Cardiac fibroblast (primary cell): ENCODE results near the gene REN.

ENCODE experiments used
- DNase-seq, 2 donors: peaks; one replicate each; pipeline versions ENCODE4 v3.0.0 to v3.0.0-alpha.2; 2010; ENCODE audit warnings: low read depth in 2 of 2
- H3K4me3 ChIP-seq, 2 donors: replicated peaks in 1 of 2; 1 replicate in 1 of 2; 2 replicates in 1 of 2; pipeline ENCODE4 v1.5.1; 2011; ENCODE audit warnings: low read depth in 2 of 2, low read length in 2 of 2, mild to moderate bottlenecking in 2 of 2, moderate library complexity in 1 of 2
- TF ChIP-seq, protein P1 (sequence below): IDR thresholded peaks from one replicate; pipeline ENCODE4 v1.5.1; 2011; ENCODE audit warnings: low read depth, mild to moderate bottlenecking, low read length, inconsistent platforms

REN gene

DNA sequence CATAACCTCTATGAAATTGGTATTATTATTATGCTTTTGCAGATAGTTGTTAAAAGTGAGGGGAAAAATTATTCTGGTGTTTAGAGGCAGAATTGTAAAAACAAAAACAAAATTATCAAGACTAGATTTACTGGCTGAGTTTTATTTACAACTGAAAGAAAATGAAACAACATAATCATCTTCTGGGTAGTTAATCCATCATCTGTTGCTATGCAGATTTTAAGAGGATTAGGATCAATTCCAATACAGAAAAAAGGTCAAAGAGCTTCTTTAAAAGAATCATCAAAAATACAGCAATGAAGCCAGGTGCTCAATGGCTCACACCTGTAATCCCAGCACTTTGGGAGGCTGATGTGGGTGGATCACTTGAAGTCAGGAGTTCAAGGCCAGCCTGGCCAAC, 39.3 kb upstream of the REN start:
- no peak overlapping the region for H3K4me3 ChIP-seq
- DNase-seq = no peak
- TF ChIP-seq, protein P1, sequence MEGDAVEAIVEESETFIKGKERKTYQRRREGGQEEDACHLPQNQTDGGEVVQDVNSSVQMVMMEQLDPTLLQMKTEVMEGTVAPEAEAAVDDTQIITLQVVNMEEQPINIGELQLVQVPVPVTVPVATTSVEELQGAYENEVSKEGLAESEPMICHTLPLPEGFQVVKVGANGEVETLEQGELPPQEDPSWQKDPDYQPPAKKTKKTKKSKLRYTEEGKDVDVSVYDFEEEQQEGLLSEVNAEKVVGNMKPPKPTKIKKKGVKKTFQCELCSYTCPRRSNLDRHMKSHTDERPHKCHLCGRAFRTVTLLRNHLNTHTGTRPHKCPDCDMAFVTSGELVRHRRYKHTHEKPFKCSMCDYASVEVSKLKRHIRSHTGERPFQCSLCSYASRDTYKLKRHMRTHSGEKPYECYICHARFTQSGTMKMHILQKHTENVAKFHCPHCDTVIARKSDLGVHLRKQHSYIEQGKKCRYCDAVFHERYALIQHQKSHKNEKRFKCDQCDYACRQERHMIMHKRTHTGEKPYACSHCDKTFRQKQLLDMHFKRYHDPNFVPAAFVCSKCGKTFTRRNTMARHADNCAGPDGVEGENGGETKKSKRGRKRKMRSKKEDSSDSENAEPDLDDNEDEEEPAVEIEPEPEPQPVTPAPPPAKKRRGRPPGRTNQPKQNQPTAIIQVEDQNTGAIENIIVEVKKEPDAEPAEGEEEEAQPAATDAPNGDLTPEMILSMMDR = no peak

DNA sequence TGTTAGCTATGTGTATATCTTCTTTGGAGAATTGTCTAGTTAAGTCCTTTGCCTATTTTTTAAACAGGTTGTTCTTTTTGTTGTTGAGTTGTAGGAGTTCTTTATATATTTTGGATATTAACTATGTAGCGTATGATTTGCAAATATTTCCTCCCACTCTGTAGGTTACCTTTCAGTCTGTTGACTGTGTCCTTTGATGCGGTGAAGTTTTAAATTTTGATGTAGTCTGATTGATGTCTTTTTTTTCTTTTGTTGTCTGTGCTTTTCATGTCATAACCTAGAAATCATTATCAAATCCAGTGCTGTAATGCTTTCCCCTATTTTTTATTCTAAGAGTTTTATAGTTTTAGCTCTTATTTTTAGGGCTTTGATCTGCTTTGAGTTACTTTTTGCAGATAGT, 38.8 kb upstream of the REN start:
- H3K4me3 ChIP-seq = no peak overlapping the region
- TF ChIP-seq, protein P1 = no peak
- no peak for DNase-seq

DNA sequence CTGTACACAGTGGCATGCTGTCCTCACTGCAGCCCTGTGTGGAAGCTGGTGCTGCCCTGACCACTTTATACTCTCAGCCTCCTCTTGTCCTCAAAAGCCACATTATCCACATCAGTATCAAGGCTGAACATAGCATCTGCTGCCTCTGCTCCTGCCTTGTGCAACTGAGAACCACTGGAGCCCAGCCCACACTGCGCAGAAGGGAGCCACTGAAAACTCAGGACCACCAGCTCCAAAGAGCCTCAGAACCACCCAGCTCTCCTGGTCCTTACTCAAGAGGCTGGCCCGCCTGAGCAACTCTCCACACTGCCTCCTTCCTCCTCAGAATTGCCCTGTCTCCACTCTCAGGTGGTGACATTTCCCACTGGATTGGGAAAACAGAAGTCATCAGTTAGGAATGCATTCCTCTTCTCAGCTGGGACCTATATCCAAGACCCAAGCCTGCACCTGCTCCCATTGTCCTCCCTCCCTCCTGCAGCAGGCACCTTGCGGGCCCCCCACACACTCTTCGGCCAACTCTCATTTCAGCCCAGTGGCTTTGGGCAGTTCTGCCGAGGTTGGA, 37.1 kb upstream of the REN start:
- TF ChIP-seq, protein P1 = no peak
- H3K4me3 ChIP-seq = no peak overlapping the region
- DNase-seq = no peak

DNA sequence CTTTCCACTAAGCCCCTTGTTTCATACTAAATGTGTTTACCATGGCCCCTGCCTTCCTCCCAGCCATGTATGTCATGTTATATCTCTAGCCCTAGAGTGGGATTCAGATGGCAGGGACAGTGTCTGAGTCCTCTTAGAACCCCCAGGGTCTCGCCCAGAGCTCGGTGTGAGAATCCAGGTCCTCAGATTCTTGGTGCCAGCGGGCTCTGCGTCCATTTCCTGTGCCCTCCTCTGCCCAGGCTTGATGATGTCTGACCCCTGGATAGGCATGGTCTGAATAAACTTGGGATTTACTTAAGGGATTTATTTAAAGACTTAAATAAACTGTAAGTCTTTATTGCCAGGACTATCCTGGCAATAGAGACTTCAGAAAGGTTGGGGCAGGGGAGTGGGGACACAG, 36.3 kb upstream of the REN start:
- no peak overlapping the region for H3K4me3 ChIP-seq
- TF ChIP-seq, protein P1 = no peak
- no peak for DNase-seq

DNA sequence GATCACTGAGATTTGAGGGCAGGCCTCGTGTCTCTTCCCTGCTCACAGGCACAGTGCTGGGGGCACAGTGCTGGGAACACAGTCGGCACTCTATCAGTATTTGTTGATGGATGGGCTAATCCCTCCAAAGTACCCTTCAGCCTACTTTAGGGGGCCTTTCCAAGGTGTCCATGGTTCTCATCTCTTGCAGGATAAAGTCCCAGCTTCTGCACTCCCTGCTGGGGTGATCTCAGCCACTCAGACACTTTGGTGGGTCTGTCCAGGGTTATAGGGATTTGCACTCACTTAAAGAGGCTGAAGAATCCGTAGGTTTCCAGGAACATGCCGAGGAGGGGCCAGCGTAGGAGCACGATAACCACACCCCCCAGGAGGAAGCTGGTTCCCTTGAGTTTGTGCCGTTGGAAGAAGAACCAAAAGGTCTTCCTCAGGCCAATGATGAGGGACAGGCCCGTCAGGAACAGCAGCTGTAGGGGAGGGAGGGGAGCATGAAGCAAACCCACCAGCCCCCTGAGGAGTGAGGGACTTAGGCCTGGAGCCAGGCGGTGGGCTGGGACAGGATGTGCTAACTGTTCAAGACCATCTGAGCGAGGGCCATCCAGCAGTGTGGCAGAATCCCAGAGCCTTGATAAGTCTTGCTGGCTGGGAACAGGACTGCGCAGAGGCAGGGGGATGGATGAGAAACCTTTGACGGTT, 35.4 kb upstream of the REN start:
- H3K4me3 ChIP-seq = no peak overlapping the region
- DNase-seq = no peak
- TF ChIP-seq, protein P1 = no peak

DNA sequence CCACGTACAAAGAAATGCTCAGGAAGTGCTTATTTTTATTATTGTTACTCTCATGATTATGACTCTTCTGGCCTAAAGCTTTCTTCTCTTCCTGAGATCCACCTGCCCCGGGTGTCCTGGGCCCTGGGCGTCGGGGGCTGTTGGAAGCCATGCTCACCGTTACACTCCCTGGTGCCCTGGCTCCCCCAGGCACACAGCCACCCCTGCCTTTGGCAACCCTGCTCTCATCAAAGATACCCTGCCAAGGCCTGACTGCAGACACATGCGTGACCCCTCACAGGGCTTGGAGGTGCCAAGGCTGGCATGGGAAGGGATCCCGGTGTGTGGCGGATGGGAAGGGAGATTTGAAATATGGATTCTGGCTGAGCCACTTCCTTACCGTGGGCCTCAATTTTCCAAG, 33.4 kb upstream of the REN start:
- DNase-seq = no peak
- H3K4me3 ChIP-seq = no peak overlapping the region
- TF ChIP-seq, protein P1 = no peak
